Mononuclear cell (primary cell): Measurements from ENCODE around the gene EGLN2. TPM values are rescaled to one million over a fixed set of nuclear protein-coding genes. Genes with fewer than 3 reads are reported as not detected.
A peak's percentile ranks its signal among the peaks of the same experiment; 100 is the strongest.
"Not testable (repeated sequence)": the region's sequence is repeated elsewhere in the genome, so short reads cannot be mapped to it uniquely, and the experiment has no call there.

Source experiments
- H3K27me3 ChIP-seq: 2 replicates; pipeline ENCODE4 v1.6.0; 2011; ENCODE audit warnings: low read length, control low read depth; ENCODE audit not compliant: insufficient read depth
- H3K4me1 ChIP-seq: 2 replicates; pipeline ENCODE4 v1.5.1; 2011; ENCODE audit warnings: mild to moderate bottlenecking, low read length, control low read depth; ENCODE audit not compliant: insufficient read depth
- H3K4me3 ChIP-seq: 2 replicates; pipeline ENCODE4 v1.5.1; 2011; ENCODE audit warnings: mild to moderate bottlenecking, low read length, moderate library complexity
- H3K9me3 ChIP-seq: 2 replicates; pipeline ENCODE4 v1.5.1; 2011; ENCODE audit warnings: low read depth, mild to moderate bottlenecking, control low read depth, low read length
- total RNA-seq: library from RNA; depleted of rRNA; stranded (reverse); fragments of >200 nt; gene quantifications from one replicate; pipeline ENCODE4 v1.2.3, GENCODE V29; 2012

The EGLN2 gene
- total RNA-seq, 1 donor = 52.7 TPM

GRCh38 chr19:40815223-40815622, 16.2 kb downstream of the EGLN2 start:
- Histone ChIP-seq H3K4me3 (no peak overlapping the region), H3K4me1 (peaks cover 44% of the 10 kb centered on the region), H3K27me3 (no peaks in the 10 kb centered on the region), H3K9me3 (no peaks in the 10 kb centered on the region)

- not testable (repeated sequence) for H3K9me3 ChIP-seq, H3K27me3 ChIP-seq
- Histone ChIP-seq H3K4me1 (peaks cover 43% of the 10 kb centered on the region), H3K4me3 (peak overlapping the region; percentile 9)
These were observed 19.7 kb downstream of the EGLN2 start for GRCh38 chr19:40818480-40819399.

GRCh38 chr19:40819479-40820234, 20.7 kb downstream of the EGLN2 start:
- H3K4me1 ChIP-seq = peaks cover 49% of the 10 kb centered on the region
- not testable (repeated sequence) for H3K9me3 ChIP-seq, H3K4me3 ChIP-seq, H3K27me3 ChIP-seq

GRCh38 chr19:40822161-40822560, 23.2 kb downstream of the EGLN2 start:
- Histone ChIP-seq H3K9me3 (no peaks in the 10 kb centered on the region), H3K4me3 (no peak overlapping the region)

GRCh38 chr19:40822704-40823553, 23.9 kb downstream of the EGLN2 start:
- not testable (repeated sequence) for H3K9me3 ChIP-seq, H3K27me3 ChIP-seq, H3K4me3 ChIP-seq
- peaks cover 58% of the 10 kb centered on the region for H3K4me1 ChIP-seq

More at GRCh38 chr19:40822161-40822560, 23.2 kb downstream of the EGLN2 start:
- Histone ChIP-seq H3K4me1 (peaks cover 60% of the 10 kb centered on the region), H3K27me3 (no peaks in the 10 kb centered on the region)

- H3K4me1 ChIP-seq = peaks cover 39% of the 10 kb centered on the region
- not testable (repeated sequence) for H3K9me3 ChIP-seq, H3K4me3 ChIP-seq, H3K27me3 ChIP-seq
These were observed 25.9 kb downstream of the EGLN2 start for GRCh38 chr19:40824916-40825315.

GRCh38 chr19:40825460-40826095, 26.6 kb downstream of the EGLN2 start:
- not testable (repeated sequence) for H3K4me3 ChIP-seq, H3K27me3 ChIP-seq, H3K9me3 ChIP-seq
- H3K4me1 ChIP-seq = peaks cover 36% of the 10 kb centered on the region

GRCh38 chr19:40826312-40826698, 27.3 kb downstream of the EGLN2 start:
- H3K4me3 ChIP-seq, H3K9me3 ChIP-seq, H3K27me3 ChIP-seq: not testable (repeated sequence)
- H3K4me1 ChIP-seq = peaks cover 37% of the 10 kb centered on the region

GRCh38 chr19:40826699-40827385, 27.9 kb downstream of the EGLN2 start:
- H3K4me3 ChIP-seq, H3K9me3 ChIP-seq, H3K27me3 ChIP-seq: not testable (repeated sequence)
- H3K4me1 ChIP-seq = peaks cover 42% of the 10 kb centered on the region

- Histone ChIP-seq H3K4me3 (no peak overlapping the region), H3K9me3 (no peaks in the 10 kb centered on the region), H3K4me1 (peaks cover 41% of the 10 kb centered on the region), H3K27me3 (no peaks in the 10 kb centered on the region)
These were observed 28.6 kb downstream of the EGLN2 start for GRCh38 chr19:40827386-40828247.

GRCh38 chr19:40829205-40829604, 30.2 kb downstream of the EGLN2 start:
- H3K9me3 ChIP-seq = no peaks in the 10 kb centered on the region
- H3K27me3 ChIP-seq = no peaks in the 10 kb centered on the region
- H3K4me1 ChIP-seq = peaks cover 31% of the 10 kb centered on the region
- no peak overlapping the region for H3K4me3 ChIP-seq

- H3K4me3 ChIP-seq, H3K9me3 ChIP-seq, H3K27me3 ChIP-seq: not testable (repeated sequence)
- H3K4me1 ChIP-seq = peaks cover 29% of the 10 kb centered on the region
These were observed 31.8 kb downstream of the EGLN2 start for GRCh38 chr19:40830741-40831140.
